Neuronal stem cell (in vitro differentiated cells): ENCODE measurements around the gene COG7.

Experiments
- DNase-seq: peaks from one replicate; pipeline ENCODE4 v3.0.0-alpha.2; 2013; ENCODE audit warnings: low spot score
- H2AFZ ChIP-seq: one replicate; pipeline ENCODE4 v1.6.1; 2013; ENCODE audit warnings: mild to moderate bottlenecking, low read length, inconsistent platforms
- H2AK5ac ChIP-seq: 2 replicates; pipeline ENCODE4 v1.6.1; 2013; ENCODE audit warnings: low read depth, mild to moderate bottlenecking, inconsistent platforms, low read length, moderate library complexity, mixed read lengths
- H2BK120ac ChIP-seq: 2 replicates; pipeline ENCODE4 v1.6.1; 2013; ENCODE audit warnings: low read depth, mild to moderate bottlenecking, inconsistent platforms, low read length, moderate library complexity, mixed read lengths
- H2BK12ac ChIP-seq: one replicate; pipeline ENCODE4 v1.6.1; 2013; ENCODE audit warnings: low read length, inconsistent platforms
- H2BK15ac ChIP-seq: 2 replicates; pipeline ENCODE4 v1.6.1; 2013; ENCODE audit warnings: mild to moderate bottlenecking, low read length, inconsistent platforms, mixed read lengths
- H2BK5ac ChIP-seq: one replicate; pipeline ENCODE4 v1.6.1; 2013; ENCODE audit warnings: inconsistent platforms, mild to moderate bottlenecking, low read length, moderate library complexity
- H3K14ac ChIP-seq: one replicate; pipeline ENCODE4 v1.6.1; 2013; ENCODE audit warnings: low read length, inconsistent platforms
- H3K18ac ChIP-seq: 2 replicates; pipeline ENCODE4 v1.6.1; 2013; ENCODE audit warnings: low read length, inconsistent platforms
- H3K23ac ChIP-seq: 2 replicates; pipeline ENCODE4 v1.6.1; 2013; ENCODE audit warnings: low read depth, mild to moderate bottlenecking, mixed read lengths, low read length, inconsistent platforms; ENCODE audit not compliant: poor library complexity
- H3K27ac ChIP-seq: replicated peaks from 3 replicates; pipeline ENCODE4 v1.5.1; 2013; ENCODE audit warnings: low read length, inconsistent platforms
- H3K27me3 ChIP-seq, 3 experiments: 2 replicates each; pipeline ENCODE4 v1.6.1; 2013; ENCODE audit warnings: low read length in 3 of 3, mild to moderate bottlenecking in 2 of 3, inconsistent platforms in 1 of 3, low read depth in 1 of 3, mixed read lengths in 1 of 3, moderate library complexity in 1 of 3; ENCODE audit not compliant: control insufficient read depth in 3 of 3, insufficient read depth in 3 of 3
- H3K36me3 ChIP-seq, 2 donors: replicated peaks in 1 of 2; 2 replicates each; pipeline ENCODE4 v1.6.1; 2013; ENCODE audit warnings: low read length in 2 of 2; ENCODE audit not compliant: control insufficient read depth in 2 of 2, insufficient read depth in 2 of 2
- H3K4ac ChIP-seq: 2 replicates; pipeline ENCODE4 v1.6.1; 2013; ENCODE audit warnings: inconsistent platforms, mild to moderate bottlenecking, low read length, moderate library complexity
- H3K4me1 ChIP-seq, 2 donors: 1 replicate in 1 of 2; 2 replicates in 1 of 2; pipeline ENCODE4 v1.6.1; 2013; ENCODE audit warnings: low read length in 2 of 2, low read depth in 1 of 2; ENCODE audit not compliant: control insufficient read depth in 2 of 2, insufficient read depth in 1 of 2
- H3K4me2 ChIP-seq: one replicate; pipeline ENCODE4 v1.6.1; 2013; ENCODE audit warnings: mild to moderate bottlenecking, low read length, inconsistent platforms; ENCODE audit not compliant: insufficient read depth, poor library complexity, severe bottlenecking
- H3K4me3 ChIP-seq, 2 donors: 2 replicates each; pipeline ENCODE4 v1.5.1; 2013; ENCODE audit warnings: low read length in 2 of 2, mild to moderate bottlenecking in 2 of 2, inconsistent platforms in 1 of 2, moderate library complexity in 1 of 2
- H3K79me1 ChIP-seq: one replicate; pipeline ENCODE4 v1.6.1; 2013; ENCODE audit warnings: low read depth, mild to moderate bottlenecking, inconsistent platforms, low read length, moderate library complexity
- H3K9ac ChIP-seq: one replicate; pipeline ENCODE4 v1.6.1; 2013; ENCODE audit warnings: mild to moderate bottlenecking, low read depth, low read length, inconsistent platforms; ENCODE audit not compliant: poor library complexity
- H3K9me3 ChIP-seq, 2 donors: replicated peaks in 1 of 2; 2 replicates each; pipeline versions ENCODE3 to v1.6.1; 2013; ENCODE audit warnings: low read length in 2 of 2, mild to moderate bottlenecking in 2 of 2, inconsistent platforms in 1 of 2, low read depth in 1 of 2, mixed read lengths in 1 of 2, moderate library complexity in 1 of 2; ENCODE audit not compliant: control insufficient read depth in 2 of 2, insufficient read depth in 1 of 2
- H4K8ac ChIP-seq: one replicate; pipeline ENCODE4 v1.6.1; 2013; ENCODE audit warnings: low read depth, mild to moderate bottlenecking, inconsistent platforms, low read length, moderate library complexity
- H4K91ac ChIP-seq: one replicate; pipeline ENCODE4 v1.6.1; 2013; ENCODE audit warnings: low read length, low read depth, mild to moderate bottlenecking, inconsistent platforms; ENCODE audit not compliant: poor library complexity
- WGBS, 2 donors: extraction: QIAGEN DNeasy Blood & Tissue Kit; methylation state at CpG; one replicate each; pipeline ENCODE4 v1.1.7; 2013; ENCODE audit warnings: missing lambda C conversion rate in 2 of 2, mixed read lengths in 1 of 2; ENCODE audit not compliant: insufficient read length in 2 of 2, insufficient replicate concordance in 1 of 2; ENCODE audit errors: extremely low coverage in 2 of 2; 5-methylcytosine and 5-hydroxymethylcytosine counted together

Gene COG7

DNA sequence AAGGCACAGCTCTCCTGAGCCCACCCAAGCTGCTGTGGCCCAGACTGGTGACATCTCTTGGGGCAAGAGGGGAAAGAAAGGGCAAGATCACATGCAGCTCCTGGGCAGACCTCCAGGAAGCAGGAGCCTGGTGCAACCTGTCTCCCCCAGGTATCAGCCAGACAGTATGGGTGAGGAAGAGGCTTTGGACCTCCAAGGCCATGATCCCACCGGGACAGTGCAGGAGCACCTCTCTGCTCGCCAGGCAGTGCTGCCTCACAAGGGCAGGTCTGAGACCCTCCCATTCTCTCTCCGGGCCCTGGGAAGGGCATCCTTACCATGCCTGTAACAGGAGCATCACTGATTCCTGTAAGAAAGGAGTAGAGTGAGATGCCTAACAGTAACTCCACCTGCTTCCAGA, 25.6 kb upstream of the COG7 start:
- H3K4me3 ChIP-seq, result no peak overlapping the region
- no peak overlapping the region for H2BK15ac ChIP-seq

DNA sequence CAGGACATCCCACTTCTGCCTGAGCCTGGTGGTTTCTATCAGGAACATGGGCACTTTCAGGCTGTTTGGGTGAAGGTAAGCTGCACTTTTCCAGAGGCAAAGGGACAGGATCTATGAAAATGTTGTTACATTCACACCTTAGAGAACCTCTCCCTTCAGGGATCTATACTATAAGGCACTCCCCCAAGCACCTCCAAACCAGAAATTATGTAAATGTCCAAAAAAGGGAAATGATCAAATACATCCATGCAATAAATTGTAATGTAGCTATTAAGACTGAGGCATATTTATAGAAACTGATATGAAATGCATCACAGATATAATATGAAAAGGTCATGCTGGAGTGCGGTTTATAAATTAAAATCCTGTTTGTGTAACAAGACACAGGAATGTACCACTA, 23.3 kb upstream of the COG7 start:
- peaks cover 55 to 95% of the 10 kb centered on the region in 2 donors for H3K36me3 ChIP-seq
- H2AK5ac ChIP-seq, result no peak overlapping the region
- H3K4me3 ChIP-seq, result no peak overlapping the region
- H3K4me1 ChIP-seq, result no peaks in the 10 kb centered on the region
- H2BK12ac ChIP-seq, result no peak overlapping the region
- H3K27ac ChIP-seq, result no peak overlapping the region
- H4K8ac ChIP-seq, result no peak overlapping the region
- no peak overlapping the region for H3K9ac ChIP-seq
- H2AFZ ChIP-seq, result no peak overlapping the region
- no peak overlapping the region for H2BK5ac ChIP-seq
- H2BK15ac ChIP-seq, result no peak overlapping the region
- no peak overlapping the region for H3K23ac ChIP-seq
- H3K14ac ChIP-seq, result no peak overlapping the region
- H4K91ac ChIP-seq, result no peak overlapping the region
- no peaks in the 10 kb centered on the region for H3K9me3 ChIP-seq
- H2BK120ac ChIP-seq, result no peak overlapping the region
- WGBS, 2 donors, result no CpG with 5 or more reads among the region's 1 CpG
- no peaks in the 10 kb centered on the region for H3K79me1 ChIP-seq
- H3K27me3 ChIP-seq, result no peaks in the 10 kb centered on the region
- H3K18ac ChIP-seq, result no peak overlapping the region
- no peak overlapping the region for H3K4me2 ChIP-seq
- H3K4ac ChIP-seq, result no peak overlapping the region
- DNase-seq, result no peak

More for the DNA sequence above, 25.6 kb upstream of the COG7 start:
- no peak overlapping the region for H2BK120ac ChIP-seq
- no peaks in the 10 kb centered on the region for H3K27me3 ChIP-seq
- H3K18ac ChIP-seq, result no peak overlapping the region
- no peak overlapping the region for H3K4me2 ChIP-seq
- H2AK5ac ChIP-seq, result no peak overlapping the region
- no peaks in the 10 kb centered on the region for H3K79me1 ChIP-seq
- no peak overlapping the region for H3K23ac ChIP-seq
- H4K8ac ChIP-seq, result no peak overlapping the region
- peaks cover 62 to 98% of the 10 kb centered on the region in 2 donors for H3K36me3 ChIP-seq
- H3K4me1 ChIP-seq, result no peaks in the 10 kb centered on the region
- no peak overlapping the region for H3K14ac ChIP-seq
- WGBS, 2 donors, result no CpG with 5 or more reads among the region's 3 CpGs
- no peaks in the 10 kb centered on the region for H3K9me3 ChIP-seq
- no peak overlapping the region for H4K91ac ChIP-seq
- no peak for DNase-seq
- no peak overlapping the region for H3K4ac ChIP-seq
- no peak overlapping the region for H2BK12ac ChIP-seq
- no peak overlapping the region for H3K27ac ChIP-seq
- H3K9ac ChIP-seq, result no peak overlapping the region
- H2BK5ac ChIP-seq, result no peak overlapping the region
- no peak overlapping the region for H2AFZ ChIP-seq

DNA sequence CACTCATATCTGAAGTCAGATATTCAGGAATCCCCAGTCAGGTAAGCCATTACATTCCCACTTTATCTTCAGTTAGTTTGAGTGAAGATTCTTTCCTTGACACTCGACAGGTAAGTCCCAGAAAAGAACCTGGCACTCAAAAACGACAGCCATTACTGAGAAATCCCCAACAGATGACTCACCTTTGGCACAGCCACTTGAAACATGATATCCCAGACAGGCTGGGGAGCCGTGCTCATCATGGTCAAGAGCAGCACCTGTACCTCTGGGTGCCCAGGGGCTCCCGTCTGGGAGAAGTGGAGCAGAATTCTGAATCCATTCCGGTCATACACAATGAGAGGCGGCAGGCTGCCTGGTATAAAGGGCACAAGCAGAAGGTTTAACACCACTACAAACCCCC, 16.8 kb upstream of the COG7 start:
- WGBS, 2 donors, result no CpG with 5 or more reads among the region's 6 CpGs
- H2BK12ac ChIP-seq, result no peak overlapping the region
- no peak overlapping the region for H3K18ac ChIP-seq
- no peak overlapping the region for H2BK15ac ChIP-seq
- H4K91ac ChIP-seq, result no peak overlapping the region
- H3K4me3 ChIP-seq, result no peak overlapping the region
- H3K79me1 ChIP-seq, result no peaks in the 10 kb centered on the region
- H4K8ac ChIP-seq, result no peak overlapping the region
- H3K4me1 ChIP-seq, result no peaks in the 10 kb centered on the region
- H2AFZ ChIP-seq, result no peak overlapping the region
- no peak overlapping the region for H2AK5ac ChIP-seq
- no peak overlapping the region for H3K27ac ChIP-seq
- H3K14ac ChIP-seq, result no peak overlapping the region
- DNase-seq, result no peak
- H2BK120ac ChIP-seq, result no peak overlapping the region
- H3K23ac ChIP-seq, result no peak overlapping the region
- peaks cover 47 to 93% of the 10 kb centered on the region in 2 donors for H3K36me3 ChIP-seq
- H3K27me3 ChIP-seq, result no peaks in the 10 kb centered on the region
- H3K4ac ChIP-seq, result no peak overlapping the region
- H2BK5ac ChIP-seq, result no peak overlapping the region
- no peak overlapping the region for H3K4me2 ChIP-seq
- no peaks in the 10 kb centered on the region for H3K9me3 ChIP-seq
- H3K9ac ChIP-seq, result no peak overlapping the region

DNA sequence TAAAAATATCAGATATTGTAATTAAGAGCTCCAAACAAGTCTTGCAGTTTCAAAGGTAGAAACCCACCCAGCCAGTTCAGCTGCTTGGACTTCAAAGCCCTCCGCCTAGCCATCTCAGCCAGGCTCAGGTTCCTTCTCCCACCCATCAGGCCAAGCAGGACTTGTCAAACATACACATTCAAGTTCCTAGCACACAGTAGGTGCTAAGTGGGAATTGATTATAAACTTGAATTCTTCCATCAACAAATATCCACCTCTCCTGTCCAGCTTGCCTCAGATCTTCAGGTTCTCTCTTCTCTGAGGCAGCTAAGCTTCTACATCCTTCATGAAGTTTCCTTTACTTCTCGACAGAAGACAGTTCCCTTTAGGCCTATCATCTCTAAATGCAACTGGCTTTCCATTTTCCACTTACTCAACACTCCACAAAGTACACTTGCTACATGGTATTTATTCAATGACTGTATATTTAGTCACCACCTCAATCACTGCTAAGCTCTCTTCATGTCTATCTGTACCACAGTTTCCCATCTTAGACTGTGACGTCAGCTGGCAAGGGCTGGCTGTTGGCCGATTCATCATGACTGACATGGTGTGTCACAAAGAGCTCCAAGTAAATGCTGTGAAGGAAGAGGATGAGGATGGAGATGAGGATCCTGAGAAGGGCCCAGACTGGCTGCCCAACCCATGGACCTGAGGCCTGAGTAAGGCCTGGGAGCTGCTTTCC, 13.3 kb upstream of the COG7 start:
- H3K4me3 ChIP-seq, result no peak overlapping the region

More for the DNA sequence above, 13.3 kb upstream of the COG7 start:
- Histone ChIP-seq H2BK15ac (no peak overlapping the region), H3K9ac (no peak overlapping the region), H3K9me3 (no peaks in the 10 kb centered on the region), H3K4me1 (no peaks in the 10 kb centered on the region), H2BK5ac (no peak overlapping the region), H4K91ac (no peak overlapping the region), H2AK5ac (no peak overlapping the region), H2AFZ (no peak overlapping the region), H3K23ac (no peak overlapping the region), H3K4ac (no peak overlapping the region), H3K14ac (no peak overlapping the region), H3K79me1 (no peaks in the 10 kb centered on the region), H3K4me2 (no peak overlapping the region), H2BK120ac (no peak overlapping the region), H3K36me3 (peaks cover 37 to 78% of the 10 kb centered on the region in 2 donors), H4K8ac (no peak overlapping the region), H3K27me3 (no peaks in the 10 kb centered on the region), H3K18ac (no peak overlapping the region), H3K27ac (no peak overlapping the region), H2BK12ac (no peak overlapping the region)
- DNase-seq, result no peak
- WGBS, 2 donors, result no CpG with 5 or more reads among the region's 4 CpGs
